Mesangial cell (primary cell): ENCODE measurements around the gene TFEC. TPM values are rescaled to one million over a fixed set of nuclear protein-coding genes. Genes with fewer than 3 reads are reported as not detected.

ENCODE experiments used
- total RNA-seq: library from RNA; depleted of rRNA; stranded (reverse); fragments of >200 nt; gene quantifications from 2 replicates; pipeline ENCODE4 v1.2.3, GENCODE V29; 2015

Gene TFEC, protein sequence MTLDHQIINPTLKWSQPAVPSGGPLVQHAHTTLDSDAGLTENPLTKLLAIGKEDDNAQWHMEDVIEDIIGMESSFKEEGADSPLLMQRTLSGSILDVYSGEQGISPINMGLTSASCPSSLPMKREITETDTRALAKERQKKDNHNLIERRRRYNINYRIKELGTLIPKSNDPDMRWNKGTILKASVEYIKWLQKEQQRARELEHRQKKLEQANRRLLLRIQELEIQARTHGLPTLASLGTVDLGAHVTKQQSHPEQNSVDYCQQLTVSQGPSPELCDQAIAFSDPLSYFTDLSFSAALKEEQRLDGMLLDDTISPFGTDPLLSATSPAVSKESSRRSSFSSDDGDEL
- total RNA-seq, result not detected in 2 replicates

DNA sequence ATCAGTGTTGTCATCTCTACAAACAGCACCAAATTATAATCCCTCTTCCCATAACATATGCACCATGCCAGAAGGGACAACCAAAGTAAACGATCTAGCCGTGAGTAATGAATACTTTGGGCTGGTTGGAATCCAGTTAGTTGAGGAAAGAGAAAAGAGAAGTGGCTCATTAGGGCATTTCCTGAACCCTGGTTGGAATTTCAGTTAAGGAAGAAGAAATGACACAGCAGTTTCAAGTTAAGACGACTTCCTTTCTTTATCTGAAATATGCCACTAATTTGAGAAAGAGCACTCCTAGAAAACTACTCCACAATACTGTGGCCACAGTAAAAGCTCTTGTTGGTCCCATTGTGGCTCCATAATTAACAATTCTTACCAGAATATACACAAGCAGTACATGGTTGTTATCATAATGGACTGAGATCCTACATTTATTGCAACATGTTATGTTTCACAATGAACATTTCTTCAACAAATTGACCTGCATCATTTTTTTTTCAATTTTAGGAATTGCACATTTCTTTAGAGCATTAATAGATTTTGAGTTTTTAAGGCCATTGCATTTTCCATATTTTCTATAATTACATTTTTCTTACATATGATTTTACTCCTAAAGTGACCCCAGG, at the start of gene TFEC:
Gene TFEC, minus strand, starts transcription at position 113 of the 626 bp plus-strand sequence. CDS start 46,322 bp downstream, outside the sequence.

Other genes with a start within 250 kb of the TFEC start
- gene TES, start 179.8 kb upstream of the TFEC start, total RNA-seq, result 98.1 and 115 TPM in 2 replicates